ENCODE measurements around the gene RTCA. TPM values are rescaled to one million over a fixed set of nuclear protein-coding genes. Genes with fewer than 3 reads are reported as not detected.

The RTCA gene
- total RNA-seq, 1 experiment from 2014 or later, result 33.6 TPM

DNA sequence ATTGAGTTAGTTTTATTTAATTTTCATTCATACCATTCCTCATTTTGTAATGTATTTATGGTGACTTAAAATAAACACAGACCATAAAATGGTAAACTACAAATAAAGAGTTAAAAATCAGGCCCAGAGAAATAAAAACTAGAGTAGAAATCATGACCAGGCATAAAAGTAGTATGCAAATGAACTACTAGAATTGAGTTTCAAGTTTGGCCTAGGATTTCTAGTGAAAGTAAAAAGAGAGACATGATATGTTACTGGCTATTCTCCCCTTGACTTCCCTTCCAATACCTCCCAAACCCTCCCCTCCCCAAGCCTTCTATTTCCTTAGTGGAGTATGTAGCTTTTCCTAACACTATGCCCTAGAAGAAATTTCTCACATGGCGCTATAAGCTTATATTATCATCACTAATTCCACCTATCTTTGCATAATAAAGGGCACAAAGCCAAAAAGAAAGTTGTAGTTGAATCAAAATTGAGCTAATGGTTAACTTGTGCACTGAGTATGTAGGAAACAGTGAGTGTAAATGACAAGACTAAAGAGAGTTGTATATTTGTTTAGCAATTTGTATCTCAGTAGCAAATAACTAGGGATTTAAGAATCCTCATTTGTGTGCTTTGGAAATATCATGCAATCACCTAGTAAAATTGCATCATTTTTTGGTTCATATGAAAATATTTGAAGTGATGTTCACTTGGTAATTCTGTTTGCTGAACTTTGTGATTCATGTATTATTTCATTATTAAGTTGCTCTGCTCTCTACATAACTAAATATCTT is 56.6 kb downstream of the RTCA start:
- Mint-ChIP-seq H3K27ac (no peak overlapping the region; a peak in 1 of 7 replicates), H3K4me3 (no peak overlapping the region), H3K4me1 (peaks cover 21 to 27% of the 10 kb centered on the region in 2 experiments), H3K27me3 (ENCODE audit: low read depth) (no peaks in the 10 kb centered on the region; the same call in 1 of the 2 replicates), H3K36me3 (ENCODE audit: insufficient read depth in 1 of 3, low read depth in 3 of 3) (peaks cover 4 to 13% (median 8%) of the 10 kb centered on the region in 3 experiments), H3K9me3 (peaks cover 9 to 19% of the 10 kb centered on the region in 2 experiments)
- Histone ChIP-seq H4K20me1 (ENCODE audit: control insufficient read depth, insufficient read depth, insufficient read length) (no peaks in the 10 kb centered on the region), H2BK15ac (ENCODE audit: low read depth, low read length) (no peak overlapping the region), H2AK5ac (ENCODE audit: insufficient read length, low read length) (no peak overlapping the region), H2BK20ac (ENCODE audit: low read depth, low read length, poor library complexity, severe bottlenecking) (no peak overlapping the region), H3T11ph (ENCODE audit: low read length) (no peak overlapping the region), H3K14ac (ENCODE audit: insufficient read depth, low read length) (no peak overlapping the region), H3K79me2 (ENCODE audit: insufficient read depth, low read length) (no peaks in the 10 kb centered on the region), H3K4ac (ENCODE audit: low read depth, low read length) (no peak overlapping the region), H3K56ac (ENCODE audit: insufficient read length, low read depth, low read length) (no peak overlapping the region), H3K23me2 (ENCODE audit: insufficient read length, low read depth, low read length, poor library complexity, severe bottlenecking) (no peaks in the 10 kb centered on the region), H2BK5ac (ENCODE audit: insufficient read length, low read length) (no peak overlapping the region), H4K5ac (ENCODE audit: insufficient read length, low read depth, low read length) (no peak overlapping the region), H3K9ac (ENCODE audit: extremely low read depth, insufficient read length, low read length) (no peak overlapping the region), H3K9me3 (ENCODE audit: control insufficient read depth, low read depth, low read length) (no peaks in the 10 kb centered on the region), H4K8ac (replicated peaks; ENCODE audit: insufficient read length, low read depth, low read length) (no peak overlapping the region), H3K27me3 (ENCODE audit: insufficient read depth, low read length) (no peaks in the 10 kb centered on the region), H3K79me1 (ENCODE audit: insufficient read depth, low read depth, low read length, poor library complexity, severe bottlenecking) (no peaks in the 10 kb centered on the region), H2AFZ (ENCODE audit: low read length) (no peak overlapping the region), H3K4me2 (ENCODE audit: insufficient read depth, insufficient read length, low read length) (no peak overlapping the region), H3K4me1 (ENCODE audit: insufficient read depth, low read length) (peaks cover 6% of the 10 kb centered on the region), H4K91ac (ENCODE audit: insufficient read length, low read depth, low read length) (no peak overlapping the region), H2BK12ac (ENCODE audit: insufficient read length, low read depth, low read length) (no peak overlapping the region), H3K18ac (ENCODE audit: insufficient read length, low read depth, low read length) (no peak overlapping the region), H3K27ac (ENCODE audit: insufficient read length, low read depth, low read length) (no peak overlapping the region), H2BK120ac (ENCODE audit: low read depth, low read length, poor library complexity, severe bottlenecking) (no peak overlapping the region), H3K23ac (ENCODE audit: insufficient read length, low read depth, low read length) (no peak overlapping the region)
- no peak for DNase-seq
- no CpG with 5 or more reads among the region's 1 CpG for WGBS (ENCODE audit: extremely low coverage, insufficient read length, low lambda C conversion rate)
- TF ChIP-seq, protein P1, sequence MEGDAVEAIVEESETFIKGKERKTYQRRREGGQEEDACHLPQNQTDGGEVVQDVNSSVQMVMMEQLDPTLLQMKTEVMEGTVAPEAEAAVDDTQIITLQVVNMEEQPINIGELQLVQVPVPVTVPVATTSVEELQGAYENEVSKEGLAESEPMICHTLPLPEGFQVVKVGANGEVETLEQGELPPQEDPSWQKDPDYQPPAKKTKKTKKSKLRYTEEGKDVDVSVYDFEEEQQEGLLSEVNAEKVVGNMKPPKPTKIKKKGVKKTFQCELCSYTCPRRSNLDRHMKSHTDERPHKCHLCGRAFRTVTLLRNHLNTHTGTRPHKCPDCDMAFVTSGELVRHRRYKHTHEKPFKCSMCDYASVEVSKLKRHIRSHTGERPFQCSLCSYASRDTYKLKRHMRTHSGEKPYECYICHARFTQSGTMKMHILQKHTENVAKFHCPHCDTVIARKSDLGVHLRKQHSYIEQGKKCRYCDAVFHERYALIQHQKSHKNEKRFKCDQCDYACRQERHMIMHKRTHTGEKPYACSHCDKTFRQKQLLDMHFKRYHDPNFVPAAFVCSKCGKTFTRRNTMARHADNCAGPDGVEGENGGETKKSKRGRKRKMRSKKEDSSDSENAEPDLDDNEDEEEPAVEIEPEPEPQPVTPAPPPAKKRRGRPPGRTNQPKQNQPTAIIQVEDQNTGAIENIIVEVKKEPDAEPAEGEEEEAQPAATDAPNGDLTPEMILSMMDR (conservative IDR thresholded peaks at IDR 0.05), result no peak
